WTC11 (cell line): Measurements from ENCODE around the gene HNRNPUL2. TPM values are rescaled to one million over a fixed set of nuclear protein-coding genes. Genes with fewer than 3 reads are reported as not detected.
A peak's percentile ranks its signal among the peaks of the same experiment; 100 is the strongest.

Experiments
- ATF1 ChIP-seq: sonication (generic); formaldehyde crosslinking; IDR thresholded peaks from 2 replicates; pipeline ENCODE4 v1.8.1; 2023; ENCODE audit warnings: mild to moderate bottlenecking, moderate library complexity, missing genetic modification reagents
- CREM ChIP-seq: sonication (generic); formaldehyde crosslinking; IDR thresholded peaks from 2 replicates; pipeline ENCODE4 v1.8.1; 2022; ENCODE audit warnings: mild to moderate bottlenecking, missing genetic modification reagents, moderate library complexity
- ESRRA ChIP-seq: sonication (generic); formaldehyde crosslinking; IDR thresholded peaks from 2 replicates; pipeline ENCODE4 v1.8.1; 2022; ENCODE audit warnings: mild to moderate bottlenecking, missing genetic modification reagents, borderline replicate concordance
- ETV6 ChIP-seq: sonication (generic); formaldehyde crosslinking; IDR thresholded peaks from 2 replicates; pipeline ENCODE4 v1.8.1; 2022; ENCODE audit warnings: mild to moderate bottlenecking, missing genetic modification reagents
- FOXJ3 ChIP-seq: sonication (generic); formaldehyde crosslinking; IDR thresholded peaks from 2 replicates; pipeline ENCODE4 v1.9.0; 2021; ENCODE audit warnings: missing genetic modification reagents, mild to moderate bottlenecking, borderline replicate concordance
- GABPB1 ChIP-seq: sonication (generic); formaldehyde crosslinking; IDR thresholded peaks from 2 replicates; pipeline ENCODE4 v1.8.1; 2023; ENCODE audit warnings: mild to moderate bottlenecking, missing genetic modification reagents
- GRHL2 ChIP-seq: fragments of 250-450 bp; sonication (Bioruptor Pico); IDR thresholded peaks from 2 replicates; pipeline ENCODE4 v1.8.0; 2022; ENCODE audit warnings: mild to moderate bottlenecking, moderate library complexity; ENCODE audit not compliant: insufficient replicate concordance, severe bottlenecking
- JAZF1 ChIP-seq: fragments of 250-450 bp; sonication (Bioruptor Pico); IDR thresholded peaks from 2 replicates; pipeline ENCODE4 v1.9.0; 2021; ENCODE audit warnings: moderate library complexity, mild to moderate bottlenecking, inconsistent platforms
- NFATC4 ChIP-seq: fragments of 250-450 bp; sonication (Bioruptor Pico); IDR thresholded peaks from 2 replicates; pipeline ENCODE4 v1.9.0; 2021; ENCODE audit warnings: mild to moderate bottlenecking
- NFE2L1 ChIP-seq: sonication (generic); formaldehyde crosslinking; IDR thresholded peaks from 2 replicates; pipeline ENCODE4 v1.8.1; 2023; ENCODE audit warnings: missing genetic modification reagents
- RELA ChIP-seq: sonication (generic); formaldehyde crosslinking; IDR thresholded peaks from 2 replicates; pipeline ENCODE4 v1.8.1; 2022; ENCODE audit warnings: missing genetic modification reagents, mild to moderate bottlenecking, borderline replicate concordance
- SOX15 ChIP-seq: fragments of 250-450 bp; sonication (Bioruptor Pico); IDR thresholded peaks from 2 replicates; pipeline ENCODE4 v1.9.0; 2021; ENCODE audit warnings: mild to moderate bottlenecking
- TEAD1 ChIP-seq: sonication (generic); formaldehyde crosslinking; IDR thresholded peaks from 2 replicates; pipeline ENCODE4 v1.8.0; 2022; ENCODE audit warnings: mild to moderate bottlenecking, missing genetic modification reagents
- TEAD4 ChIP-seq: sonication (generic); formaldehyde crosslinking; IDR thresholded peaks from 2 replicates; pipeline ENCODE4 v1.8.0; 2022; ENCODE audit warnings: mild to moderate bottlenecking, missing genetic modification reagents
- TP53 ChIP-seq: sonication (generic); formaldehyde crosslinking; IDR thresholded peaks from 2 replicates; pipeline ENCODE4 v1.8.1; 2023; ENCODE audit warnings: mild to moderate bottlenecking, missing genetic modification reagents
- ZBTB21 ChIP-seq: sonication (generic); formaldehyde crosslinking; IDR thresholded peaks from 2 replicates; pipeline ENCODE4 v1.8.1; 2023; ENCODE audit warnings: mild to moderate bottlenecking, missing genetic modification reagents, borderline replicate concordance
- ZNF219 ChIP-seq: sonication (generic); formaldehyde crosslinking; IDR thresholded peaks from 2 replicates; pipeline ENCODE4 v1.8.0; 2023; ENCODE audit warnings: missing genetic modification reagents, mild to moderate bottlenecking, borderline replicate concordance
- ZNF232 ChIP-seq: sonication (generic); formaldehyde crosslinking; IDR thresholded peaks from 2 replicates; pipeline ENCODE4 v1.8.0; 2022; ENCODE audit warnings: mild to moderate bottlenecking, missing genetic modification reagents
- ZNF671 ChIP-seq: fragments of 250-450 bp; sonication (Bioruptor Pico); IDR thresholded peaks from 2 replicates; pipeline ENCODE4 v1.8.0; 2021; ENCODE audit warnings: mild to moderate bottlenecking
- total RNA-seq: library from RNA; stranded (reverse); gene quantifications from 3 replicates; pipeline ENCODE4 v1.2.3, GENCODE V29; 2021
- TF ChIP-seq, protein P1 (sequence below): fragments of 250-450 bp; sonication (Bioruptor Pico); IDR thresholded peaks from 2 replicates; pipeline ENCODE4 v1.9.0; 2021; ENCODE audit warnings: mild to moderate bottlenecking, borderline replicate concordance
- TF ChIP-seq, protein P2 (sequence below): sonication (generic); formaldehyde crosslinking; conservative IDR thresholded peaks from 2 replicates; pipeline ENCODE4 v1.8.1; 2022; ENCODE audit warnings: mild to moderate bottlenecking, missing genetic modification reagents
- TF ChIP-seq, protein P3 (sequence below): fragments of 250-450 bp; sonication (Bioruptor Pico); IDR thresholded peaks from 2 replicates; pipeline ENCODE4 v1.9.0; 2021; ENCODE audit warnings: mild to moderate bottlenecking
- TF ChIP-seq, protein P4 (sequence below): sonication (generic); formaldehyde crosslinking; IDR thresholded peaks from 2 replicates; pipeline ENCODE4 v1.8.1; 2022; ENCODE audit warnings: low read depth, mild to moderate bottlenecking, moderate library complexity, missing genetic modification reagents, borderline replicate concordance
- TF ChIP-seq, protein P5 (sequence below): fragments of 250-450 bp; sonication (Bioruptor Pico); conservative IDR thresholded peaks from 2 replicates; pipeline ENCODE4 v1.9.0; 2021; ENCODE audit warnings: mild to moderate bottlenecking
- TF ChIP-seq, protein P6 (sequence below): sonication (generic); formaldehyde crosslinking; IDR thresholded peaks from 2 replicates; pipeline ENCODE4 v1.8.1; 2023; ENCODE audit warnings: mild to moderate bottlenecking, missing genetic modification reagents, moderate library complexity
- TF ChIP-seq, protein P7 (sequence below): fragments of 200-600 bp; IDR thresholded peaks from 2 replicates; pipeline ENCODE4 v1.8.0; 2022; ENCODE audit warnings: antibody characterized with exemption
- TF ChIP-seq, protein P8 (sequence below): sonication (generic); formaldehyde crosslinking; IDR thresholded peaks from 2 replicates; pipeline ENCODE4 v1.8.1; 2023; ENCODE audit warnings: mild to moderate bottlenecking, moderate library complexity, missing genetic modification reagents

Gene HNRNPUL2
- total RNA-seq, 1 experiment from 2014 or later, result 42.1 TPM

DNA sequence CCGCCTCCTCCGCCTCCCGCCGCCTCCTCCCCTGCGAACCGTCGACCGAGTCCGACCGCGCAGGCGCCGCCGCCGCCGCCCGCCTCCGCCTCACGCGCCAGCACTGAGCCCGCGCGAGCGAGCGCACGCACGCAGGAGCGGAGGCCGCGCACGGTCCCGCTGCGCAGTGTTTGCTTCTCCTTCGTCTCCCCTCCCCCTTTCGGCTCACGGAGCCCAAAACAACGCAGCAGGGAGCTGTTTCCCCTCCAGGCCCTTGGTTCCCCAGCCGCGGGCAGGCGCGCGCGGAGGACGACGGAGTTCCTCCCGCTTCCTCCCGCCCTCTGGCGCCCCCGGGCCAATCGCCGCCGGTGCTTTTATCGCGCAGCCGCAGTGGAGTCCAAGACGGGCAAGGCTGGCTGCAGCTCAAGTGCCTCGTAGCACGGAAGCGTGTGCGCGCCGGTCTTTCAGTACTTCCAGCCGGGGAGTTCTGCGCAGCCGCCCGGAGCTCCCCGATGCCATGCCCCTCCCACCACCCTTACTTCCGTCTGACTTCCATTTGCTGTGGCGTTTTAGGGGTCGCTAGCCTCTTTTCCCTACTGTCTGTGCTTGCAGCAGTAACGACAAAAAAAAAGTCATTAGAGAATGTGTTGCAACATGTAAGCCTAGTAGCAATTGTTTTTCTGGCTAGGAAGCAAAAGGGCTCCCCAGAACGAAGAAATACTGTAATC, at the start of gene HNRNPUL2 (continued):
- TF ChIP-seq, protein P1, sequence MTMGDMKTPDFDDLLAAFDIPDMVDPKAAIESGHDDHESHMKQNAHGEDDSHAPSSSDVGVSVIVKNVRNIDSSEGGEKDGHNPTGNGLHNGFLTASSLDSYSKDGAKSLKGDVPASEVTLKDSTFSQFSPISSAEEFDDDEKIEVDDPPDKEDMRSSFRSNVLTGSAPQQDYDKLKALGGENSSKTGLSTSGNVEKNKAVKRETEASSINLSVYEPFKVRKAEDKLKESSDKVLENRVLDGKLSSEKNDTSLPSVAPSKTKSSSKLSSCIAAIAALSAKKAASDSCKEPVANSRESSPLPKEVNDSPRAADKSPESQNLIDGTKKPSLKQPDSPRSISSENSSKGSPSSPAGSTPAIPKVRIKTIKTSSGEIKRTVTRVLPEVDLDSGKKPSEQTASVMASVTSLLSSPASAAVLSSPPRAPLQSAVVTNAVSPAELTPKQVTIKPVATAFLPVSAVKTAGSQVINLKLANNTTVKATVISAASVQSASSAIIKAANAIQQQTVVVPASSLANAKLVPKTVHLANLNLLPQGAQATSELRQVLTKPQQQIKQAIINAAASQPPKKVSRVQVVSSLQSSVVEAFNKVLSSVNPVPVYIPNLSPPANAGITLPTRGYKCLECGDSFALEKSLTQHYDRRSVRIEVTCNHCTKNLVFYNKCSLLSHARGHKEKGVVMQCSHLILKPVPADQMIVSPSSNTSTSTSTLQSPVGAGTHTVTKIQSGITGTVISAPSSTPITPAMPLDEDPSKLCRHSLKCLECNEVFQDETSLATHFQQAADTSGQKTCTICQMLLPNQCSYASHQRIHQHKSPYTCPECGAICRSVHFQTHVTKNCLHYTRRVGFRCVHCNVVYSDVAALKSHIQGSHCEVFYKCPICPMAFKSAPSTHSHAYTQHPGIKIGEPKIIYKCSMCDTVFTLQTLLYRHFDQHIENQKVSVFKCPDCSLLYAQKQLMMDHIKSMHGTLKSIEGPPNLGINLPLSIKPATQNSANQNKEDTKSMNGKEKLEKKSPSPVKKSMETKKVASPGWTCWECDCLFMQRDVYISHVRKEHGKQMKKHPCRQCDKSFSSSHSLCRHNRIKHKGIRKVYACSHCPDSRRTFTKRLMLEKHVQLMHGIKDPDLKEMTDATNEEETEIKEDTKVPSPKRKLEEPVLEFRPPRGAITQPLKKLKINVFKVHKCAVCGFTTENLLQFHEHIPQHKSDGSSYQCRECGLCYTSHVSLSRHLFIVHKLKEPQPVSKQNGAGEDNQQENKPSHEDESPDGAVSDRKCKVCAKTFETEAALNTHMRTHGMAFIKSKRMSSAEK (CRISPR knock-in tag), result no peak
- TF ChIP-seq, protein P2, sequence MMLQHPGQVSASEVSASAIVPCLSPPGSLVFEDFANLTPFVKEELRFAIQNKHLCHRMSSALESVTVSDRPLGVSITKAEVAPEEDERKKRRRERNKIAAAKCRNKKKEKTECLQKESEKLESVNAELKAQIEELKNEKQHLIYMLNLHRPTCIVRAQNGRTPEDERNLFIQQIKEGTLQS, result no peak
- TF ChIP-seq, protein P3, sequence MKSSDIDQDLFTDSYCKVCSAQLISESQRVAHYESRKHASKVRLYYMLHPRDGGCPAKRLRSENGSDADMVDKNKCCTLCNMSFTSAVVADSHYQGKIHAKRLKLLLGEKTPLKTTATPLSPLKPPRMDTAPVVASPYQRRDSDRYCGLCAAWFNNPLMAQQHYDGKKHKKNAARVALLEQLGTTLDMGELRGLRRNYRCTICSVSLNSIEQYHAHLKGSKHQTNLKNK, result no peak
- TF ChIP-seq, protein P4, sequence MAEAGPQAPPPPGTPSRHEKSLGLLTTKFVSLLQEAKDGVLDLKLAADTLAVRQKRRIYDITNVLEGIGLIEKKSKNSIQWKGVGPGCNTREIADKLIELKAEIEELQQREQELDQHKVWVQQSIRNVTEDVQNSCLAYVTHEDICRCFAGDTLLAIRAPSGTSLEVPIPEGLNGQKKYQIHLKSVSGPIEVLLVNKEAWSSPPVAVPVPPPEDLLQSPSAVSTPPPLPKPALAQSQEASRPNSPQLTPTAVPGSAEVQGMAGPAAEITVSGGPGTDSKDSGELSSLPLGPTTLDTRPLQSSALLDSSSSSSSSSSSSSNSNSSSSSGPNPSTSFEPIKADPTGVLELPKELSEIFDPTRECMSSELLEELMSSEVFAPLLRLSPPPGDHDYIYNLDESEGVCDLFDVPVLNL, result peak; percentile 81; the same call in 1 of the 2 replicates
- TF ChIP-seq TP53, result 0 out of 2 replicates have a peak, but pooled peaks have one; percentile 56
- no peak for TF ChIP-seq ZNF671
- 0 out of 2 replicates have a peak, but pooled peaks have one; percentile 49 for TF ChIP-seq ESRRA
- TF ChIP-seq, protein P5, sequence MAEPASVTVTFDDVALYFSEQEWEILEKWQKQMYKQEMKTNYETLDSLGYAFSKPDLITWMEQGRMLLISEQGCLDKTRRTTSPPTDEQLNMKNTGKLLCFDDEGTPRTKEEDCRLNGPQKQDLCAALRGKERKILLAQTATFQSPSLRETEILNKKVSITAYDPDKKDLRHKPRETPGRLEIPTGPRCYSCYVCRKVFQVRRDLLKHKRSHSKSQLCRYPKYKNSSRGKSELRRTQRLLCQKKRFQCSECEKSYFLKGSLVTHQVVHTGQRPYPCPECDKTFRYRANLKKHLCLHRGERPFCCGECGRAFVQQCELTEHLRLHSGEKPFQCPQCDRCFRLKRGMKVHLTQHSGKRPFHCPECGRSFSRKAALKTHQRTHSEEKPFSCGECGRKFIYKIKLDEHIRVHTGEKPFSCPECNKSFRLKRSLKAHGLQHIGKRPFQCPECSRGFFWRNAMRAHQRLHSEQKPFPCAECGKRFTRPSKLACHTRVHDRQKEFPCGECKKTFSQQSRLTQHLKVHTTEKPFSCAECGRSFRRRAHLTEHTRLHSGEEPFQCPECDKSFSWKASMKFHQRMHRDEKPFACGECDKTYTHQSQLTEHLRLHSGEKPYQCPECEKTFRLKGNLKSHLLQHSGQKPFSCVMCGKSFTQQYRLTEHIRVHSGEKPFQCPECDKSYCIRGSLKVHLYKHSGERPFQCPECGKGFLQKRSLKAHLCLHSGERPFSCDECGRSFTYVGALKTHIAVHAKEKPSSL (CRISPR knock-in tag), result no peak
- TF ChIP-seq CREM (CRISPR knock-in tag), result peak; percentile 77; the same call in 1 of the 2 replicates
- TF ChIP-seq ZNF232, result peak; percentile 88; the same call in 1 of the 2 replicates
- no peak for TF ChIP-seq RELA (CRISPR knock-in tag)
- TF ChIP-seq TEAD4 (CRISPR knock-in tag), result no peak
- TF ChIP-seq ZNF219 (CRISPR knock-in tag), result no peak
- peak; percentile 84; the same call in 1 of the 2 replicates for TF ChIP-seq TEAD1 (CRISPR knock-in tag)
- TF ChIP-seq, protein P6, sequence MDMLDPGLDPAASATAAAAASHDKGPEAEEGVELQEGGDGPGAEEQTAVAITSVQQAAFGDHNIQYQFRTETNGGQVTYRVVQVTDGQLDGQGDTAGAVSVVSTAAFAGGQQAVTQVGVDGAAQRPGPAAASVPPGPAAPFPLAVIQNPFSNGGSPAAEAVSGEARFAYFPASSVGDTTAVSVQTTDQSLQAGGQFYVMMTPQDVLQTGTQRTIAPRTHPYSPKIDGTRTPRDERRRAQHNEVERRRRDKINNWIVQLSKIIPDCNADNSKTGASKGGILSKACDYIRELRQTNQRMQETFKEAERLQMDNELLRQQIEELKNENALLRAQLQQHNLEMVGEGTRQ (CRISPR knock-in tag), result peak; percentile 49; the same call in 1 of the 2 replicates
- TF ChIP-seq, protein P7, sequence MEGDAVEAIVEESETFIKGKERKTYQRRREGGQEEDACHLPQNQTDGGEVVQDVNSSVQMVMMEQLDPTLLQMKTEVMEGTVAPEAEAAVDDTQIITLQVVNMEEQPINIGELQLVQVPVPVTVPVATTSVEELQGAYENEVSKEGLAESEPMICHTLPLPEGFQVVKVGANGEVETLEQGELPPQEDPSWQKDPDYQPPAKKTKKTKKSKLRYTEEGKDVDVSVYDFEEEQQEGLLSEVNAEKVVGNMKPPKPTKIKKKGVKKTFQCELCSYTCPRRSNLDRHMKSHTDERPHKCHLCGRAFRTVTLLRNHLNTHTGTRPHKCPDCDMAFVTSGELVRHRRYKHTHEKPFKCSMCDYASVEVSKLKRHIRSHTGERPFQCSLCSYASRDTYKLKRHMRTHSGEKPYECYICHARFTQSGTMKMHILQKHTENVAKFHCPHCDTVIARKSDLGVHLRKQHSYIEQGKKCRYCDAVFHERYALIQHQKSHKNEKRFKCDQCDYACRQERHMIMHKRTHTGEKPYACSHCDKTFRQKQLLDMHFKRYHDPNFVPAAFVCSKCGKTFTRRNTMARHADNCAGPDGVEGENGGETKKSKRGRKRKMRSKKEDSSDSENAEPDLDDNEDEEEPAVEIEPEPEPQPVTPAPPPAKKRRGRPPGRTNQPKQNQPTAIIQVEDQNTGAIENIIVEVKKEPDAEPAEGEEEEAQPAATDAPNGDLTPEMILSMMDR, result no peak
- no peak for TF ChIP-seq FOXJ3 (CRISPR knock-in tag)
- TF ChIP-seq GRHL2 (CRISPR knock-in tag), result no peak
- no peak for TF ChIP-seq SOX15 (CRISPR knock-in tag)
- no peak for TF ChIP-seq ATF1 (CRISPR knock-in tag)
- no peak for TF ChIP-seq NFATC4 (CRISPR knock-in tag)
- peak; percentile 63; the same call in 1 of the 2 replicates for TF ChIP-seq GABPB1 (CRISPR knock-in tag)
- no peak for TF ChIP-seq ZBTB21
- peak; percentile 96 for TF ChIP-seq ETV6 (CRISPR knock-in tag)
- TF ChIP-seq, protein P8, sequence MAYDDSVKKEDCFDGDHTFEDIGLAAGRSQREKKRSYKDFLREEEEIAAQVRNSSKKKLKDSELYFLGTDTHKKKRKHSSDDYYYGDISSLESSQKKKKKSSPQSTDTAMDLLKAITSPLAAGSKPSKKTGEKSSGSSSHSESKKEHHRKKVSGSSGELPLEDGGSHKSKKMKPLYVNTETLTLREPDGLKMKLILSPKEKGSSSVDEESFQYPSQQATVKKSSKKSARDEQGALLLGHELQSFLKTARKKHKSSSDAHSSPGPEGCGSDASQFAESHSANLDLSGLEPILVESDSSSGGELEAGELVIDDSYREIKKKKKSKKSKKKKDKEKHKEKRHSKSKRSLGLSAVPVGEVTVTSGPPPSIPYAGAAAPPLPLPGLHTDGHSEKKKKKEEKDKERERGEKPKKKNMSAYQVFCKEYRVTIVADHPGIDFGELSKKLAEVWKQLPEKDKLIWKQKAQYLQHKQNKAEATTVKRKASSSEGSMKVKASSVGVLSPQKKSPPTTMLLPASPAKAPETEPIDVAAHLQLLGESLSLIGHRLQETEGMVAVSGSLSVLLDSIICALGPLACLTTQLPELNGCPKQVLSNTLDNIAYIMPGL, result peak; percentile 79
- no peak for TF ChIP-seq JAZF1
- peak; percentile 87; the same call in 1 of the 2 replicates for TF ChIP-seq NFE2L1 (CRISPR knock-in tag)
